NB4 (cell line): ENCODE data around the gene EEF1AKMT4.

ENCODE experiments used
- POLR2A ChIP-seq: IDR thresholded peaks from 2 replicates; pipeline ENCODE4 v1.6.1; 2011; ENCODE audit warnings: mild to moderate bottlenecking; ENCODE audit not compliant: insufficient read length; ENCODE audit errors: extremely low read depth
- TF ChIP-seq, protein P1 (sequence below): IDR thresholded peaks from one replicate; pipeline ENCODE4 v1.5.1; 2012; ENCODE audit warnings: low read depth, low read length

GRCh38 chr3:184218814-184219213 is 30.7 kb upstream of the EEF1AKMT4 start:
- TF ChIP-seq, protein P1, sequence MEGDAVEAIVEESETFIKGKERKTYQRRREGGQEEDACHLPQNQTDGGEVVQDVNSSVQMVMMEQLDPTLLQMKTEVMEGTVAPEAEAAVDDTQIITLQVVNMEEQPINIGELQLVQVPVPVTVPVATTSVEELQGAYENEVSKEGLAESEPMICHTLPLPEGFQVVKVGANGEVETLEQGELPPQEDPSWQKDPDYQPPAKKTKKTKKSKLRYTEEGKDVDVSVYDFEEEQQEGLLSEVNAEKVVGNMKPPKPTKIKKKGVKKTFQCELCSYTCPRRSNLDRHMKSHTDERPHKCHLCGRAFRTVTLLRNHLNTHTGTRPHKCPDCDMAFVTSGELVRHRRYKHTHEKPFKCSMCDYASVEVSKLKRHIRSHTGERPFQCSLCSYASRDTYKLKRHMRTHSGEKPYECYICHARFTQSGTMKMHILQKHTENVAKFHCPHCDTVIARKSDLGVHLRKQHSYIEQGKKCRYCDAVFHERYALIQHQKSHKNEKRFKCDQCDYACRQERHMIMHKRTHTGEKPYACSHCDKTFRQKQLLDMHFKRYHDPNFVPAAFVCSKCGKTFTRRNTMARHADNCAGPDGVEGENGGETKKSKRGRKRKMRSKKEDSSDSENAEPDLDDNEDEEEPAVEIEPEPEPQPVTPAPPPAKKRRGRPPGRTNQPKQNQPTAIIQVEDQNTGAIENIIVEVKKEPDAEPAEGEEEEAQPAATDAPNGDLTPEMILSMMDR: no peak
- no peak for TF ChIP-seq POLR2A
